Mucosa of stomach (tissue), 1 donor: Measurements from ENCODE around the gene CYP27B1.

ENCODE experiments used
- H3K27me3 ChIP-seq: one replicate; pipeline ENCODE4 v1.7.0; 2013; ENCODE audit warnings: mild to moderate bottlenecking, low read length; ENCODE audit not compliant: control insufficient read depth, insufficient read depth
- H3K36me3 ChIP-seq: one replicate; pipeline ENCODE4 v1.7.0; 2013; ENCODE audit warnings: low read length; ENCODE audit not compliant: control insufficient read depth, insufficient read depth
- H3K4me1 ChIP-seq: one replicate; pipeline ENCODE4 v1.7.0; 2013; ENCODE audit warnings: mild to moderate bottlenecking, low read length; ENCODE audit not compliant: control insufficient read depth, insufficient read depth
- H3K4me3 ChIP-seq: one replicate; pipeline ENCODE4 v1.7.0; 2013; ENCODE audit warnings: low read length
- H3K9ac ChIP-seq: one replicate; pipeline ENCODE4 v1.7.0; 2013; ENCODE audit warnings: mild to moderate bottlenecking, low read length, moderate library complexity
- H3K9me3 ChIP-seq: one replicate; pipeline ENCODE4 v1.7.0; 2013; ENCODE audit warnings: mild to moderate bottlenecking, low read length, moderate library complexity; ENCODE audit not compliant: control insufficient read depth
- donor health status: Pancreatic carcinoma.

The CYP27B1 gene

GRCh38 chr12:57733928-57734327 is 33.0 kb downstream of the CYP27B1 start:
- Histone ChIP-seq H3K9me3 (no peaks in the 10 kb centered on the region), H3K9ac (no peak overlapping the region), H3K36me3 (no peaks in the 10 kb centered on the region), H3K27me3 (peaks cover 70% of the 10 kb centered on the region), H3K4me3 (no peak overlapping the region), H3K4me1 (peaks cover 15% of the 10 kb centered on the region)

- H3K4me1 ChIP-seq: peaks cover 15% of the 10 kb centered on the region
- peaks cover 67% of the 10 kb centered on the region for H3K27me3 ChIP-seq
- H3K9me3 ChIP-seq: no peaks in the 10 kb centered on the region
- no peak overlapping the region for H3K4me3 ChIP-seq
- H3K9ac ChIP-seq: no peak overlapping the region
- H3K36me3 ChIP-seq: no peaks in the 10 kb centered on the region
Measured at GRCh38 chr12:57732726-57733593, 33.9 kb downstream of the CYP27B1 start.

- H3K36me3 ChIP-seq: no peaks in the 10 kb centered on the region
- H3K27me3 ChIP-seq: peaks cover 67% of the 10 kb centered on the region
- H3K4me1 ChIP-seq: peaks cover 15% of the 10 kb centered on the region
- no peak overlapping the region for H3K9ac ChIP-seq
- no peak overlapping the region for H3K4me3 ChIP-seq
- H3K9me3 ChIP-seq: no peaks in the 10 kb centered on the region
Measured at GRCh38 chr12:57732270-57732669, 34.6 kb downstream of the CYP27B1 start.

GRCh38 chr12:57731411-57732080 is 35.3 kb downstream of the CYP27B1 start:
- no peaks in the 10 kb centered on the region for H3K9me3 ChIP-seq
- H3K27me3 ChIP-seq: peaks cover 66% of the 10 kb centered on the region
- no peak overlapping the region for H3K9ac ChIP-seq
- H3K4me1 ChIP-seq: peaks cover 16% of the 10 kb centered on the region
- H3K36me3 ChIP-seq: no peaks in the 10 kb centered on the region
- H3K4me3 ChIP-seq: no peak overlapping the region

GRCh38 chr12:57730336-57731067 is 36.4 kb downstream of the CYP27B1 start:
- no peaks in the 10 kb centered on the region for H3K36me3 ChIP-seq
- peaks cover 59% of the 10 kb centered on the region for H3K27me3 ChIP-seq
- H3K9ac ChIP-seq: no peak overlapping the region

GRCh38 chr12:57729321-57729844 is 37.5 kb downstream of the CYP27B1 start:
- no peak overlapping the region for H3K4me3 ChIP-seq
- H3K4me1 ChIP-seq: peaks cover 13% of the 10 kb centered on the region
- no peak overlapping the region for H3K9ac ChIP-seq
- no peaks in the 10 kb centered on the region for H3K36me3 ChIP-seq
- peaks cover 52% of the 10 kb centered on the region for H3K27me3 ChIP-seq
- no peaks in the 10 kb centered on the region for H3K9me3 ChIP-seq

More at GRCh38 chr12:57730336-57731067, 36.4 kb downstream of the CYP27B1 start:
- Histone ChIP-seq H3K9me3 (no peaks in the 10 kb centered on the region), H3K4me3 (no peak overlapping the region), H3K4me1 (peaks cover 21% of the 10 kb centered on the region)

- H3K9ac ChIP-seq: no peak overlapping the region
- peaks cover 13% of the 10 kb centered on the region for H3K4me1 ChIP-seq
- H3K36me3 ChIP-seq: no peaks in the 10 kb centered on the region
- no peaks in the 10 kb centered on the region for H3K9me3 ChIP-seq
- peaks cover 37% of the 10 kb centered on the region for H3K27me3 ChIP-seq
- H3K4me3 ChIP-seq: no peak overlapping the region
Measured at GRCh38 chr12:57727758-57728395, 39.0 kb downstream of the CYP27B1 start.

GRCh38 chr12:57726884-57727757 is 39.8 kb downstream of the CYP27B1 start:
- Histone ChIP-seq H3K4me1 (peaks cover 13% of the 10 kb centered on the region), H3K36me3 (no peaks in the 10 kb centered on the region), H3K4me3 (peak overlapping the region; percentile 19), H3K9ac (peak overlapping the region; percentile 74), H3K27me3 (peaks cover 30% of the 10 kb centered on the region), H3K9me3 (no peaks in the 10 kb centered on the region)

- Histone ChIP-seq H3K36me3 (no peaks in the 10 kb centered on the region), H3K9me3 (no peaks in the 10 kb centered on the region), H3K4me3 (peak overlapping the region; percentile 50), H3K9ac (peak overlapping the region; percentile 74), H3K4me1 (peaks cover 13% of the 10 kb centered on the region), H3K27me3 (peaks cover 25% of the 10 kb centered on the region)
Measured at GRCh38 chr12:57726151-57726883, 40.6 kb downstream of the CYP27B1 start.

- Histone ChIP-seq H3K9ac (peak overlapping the region; percentile 74), H3K27me3 (peaks cover 25% of the 10 kb centered on the region), H3K36me3 (no peaks in the 10 kb centered on the region), H3K4me3 (peak overlapping the region; percentile 50), H3K4me1 (peaks cover 13% of the 10 kb centered on the region), H3K9me3 (no peaks in the 10 kb centered on the region)
Measured at GRCh38 chr12:57725851-57726150, 41.1 kb downstream of the CYP27B1 start.
